Measurements from ENCODE around the gene ARHGEF7. TPM values are rescaled to one million over a fixed set of nuclear protein-coding genes. Genes with fewer than 3 reads are reported as not detected.

ARHGEF7 gene
- total RNA-seq, 1 experiment from 2014 or later, result 100 TPM

- DNase-seq, result no peak
- Histone ChIP-seq H3K36me3 (ENCODE audit: insufficient read depth, low read length) (peaks cover 26% of the 10 kb centered on the region), H2AFZ (ENCODE audit: low read length) (no peak overlapping the region), H3K4me2 (ENCODE audit: low read depth, low read length, poor library complexity, severe bottlenecking) (no peak overlapping the region), H3K4me3 (ENCODE audit: low read length) (no peak overlapping the region), H3K9ac (ENCODE audit: low read length) (no peak overlapping the region), H3K27ac (ENCODE audit: low read length) (no peak overlapping the region), H3K9me2 (replicated peaks; ENCODE audit: insufficient read depth, low read length) (no peaks in the 10 kb centered on the region), H3K9me3 (ENCODE audit: low read length) (no peaks in the 10 kb centered on the region), H3K27me3 (ENCODE audit: low read length) (no peaks in the 10 kb centered on the region), H3K79me2 (ENCODE audit: low read length) (no peaks in the 10 kb centered on the region), H4K20me1 (ENCODE audit: insufficient read depth, low read depth, low read length) (no peaks in the 10 kb centered on the region), H3K4me1 (ENCODE audit: low read length) (no peaks in the 10 kb centered on the region)
These were observed 232.3 kb downstream of the ARHGEF7 start for GRCh38 chr13:111347438-111347837.

- Histone ChIP-seq H3K4me3 (ENCODE audit: low read length) (no peak overlapping the region), H3K27ac (ENCODE audit: low read length) (no peak overlapping the region), H3K4me2 (ENCODE audit: low read depth, low read length, poor library complexity, severe bottlenecking) (no peak overlapping the region), H3K27me3 (ENCODE audit: low read length) (no peaks in the 10 kb centered on the region), H3K9ac (ENCODE audit: low read length) (no peak overlapping the region), H3K36me3 (ENCODE audit: insufficient read depth, low read length) (no peaks in the 10 kb centered on the region), H3K9me2 (replicated peaks; ENCODE audit: insufficient read depth, low read length) (no peaks in the 10 kb centered on the region), H3K79me2 (ENCODE audit: low read length) (no peaks in the 10 kb centered on the region), H4K20me1 (ENCODE audit: insufficient read depth, low read depth, low read length) (0 out of 2 replicates have a peak, but pooled peaks cover 4% of the 10 kb centered on the region), H2AFZ (ENCODE audit: low read length) (no peak overlapping the region), H3K4me1 (ENCODE audit: low read length) (no peaks in the 10 kb centered on the region), H3K9me3 (ENCODE audit: low read length) (no peaks in the 10 kb centered on the region)
- DNase-seq, result no peak
These were observed 238.4 kb downstream of the ARHGEF7 start for GRCh38 chr13:111353508-111353907.

- H3K27me3 ChIP-seq (ENCODE audit: low read length), result no peaks in the 10 kb centered on the region
- H2AFZ ChIP-seq (ENCODE audit: low read length), result no peak overlapping the region
These were observed 239.7 kb downstream of the ARHGEF7 start for GRCh38 chr13:111354789-111355188.

More at GRCh38 chr13:111354789-111355188, 239.7 kb downstream of the ARHGEF7 start:
- Histone ChIP-seq H3K36me3 (ENCODE audit: insufficient read depth, low read length) (no peaks in the 10 kb centered on the region), H3K4me2 (ENCODE audit: low read depth, low read length, poor library complexity, severe bottlenecking) (no peak overlapping the region), H3K9me2 (replicated peaks; ENCODE audit: insufficient read depth, low read length) (no peaks in the 10 kb centered on the region), H3K9me3 (ENCODE audit: low read length) (no peaks in the 10 kb centered on the region), H3K79me2 (ENCODE audit: low read length) (no peaks in the 10 kb centered on the region), H3K4me1 (ENCODE audit: low read length) (no peaks in the 10 kb centered on the region), H3K4me3 (ENCODE audit: low read length) (no peak overlapping the region), H3K9ac (ENCODE audit: low read length) (no peak overlapping the region), H3K27ac (ENCODE audit: low read length) (no peak overlapping the region), H4K20me1 (ENCODE audit: insufficient read depth, low read depth, low read length) (0 out of 2 replicates have a peak, but pooled peaks cover 4% of the 10 kb centered on the region)
- no peak for DNase-seq

Other genes with a start within 250 kb of the ARHGEF7 start
- gene ANKRD10, start 200.2 kb upstream of the ARHGEF7 start, total RNA-seq (2014; rRNA removed; shearing (Covaris generic); ENCODE audit: low replicate concordance), result 107 and 168 TPM in 2 replicates
- gene TEX29, start 205.3 kb downstream of the ARHGEF7 start, total RNA-seq (2014; rRNA removed; shearing (Covaris generic); ENCODE audit: low replicate concordance), result 1.6 TPM in 1 of 2 replicates, not detected in the other

Data from Karpas-422 (cell line).